SK-N-MC (cell line): ENCODE measurements around the gene DNER.

Source experiments
- DNase-seq: peaks from one replicate; pipeline ENCODE4 v3.0.0-alpha.2; 2011; ENCODE audit warnings: low read depth, low spot score
- H3K27ac ChIP-seq: fragments of 200-600 bp; sonication (generic); 2 replicates; pipeline ENCODE4 v1.5.1; 2016; ENCODE audit warnings: mixed run types
- H3K36me3 ChIP-seq: fragments of 200-600 bp; sonication (generic); 2 replicates; pipeline ENCODE4 v1.6.1; 2017; ENCODE audit warnings: antibody characterized with exemption, low read length, mixed read lengths; ENCODE audit not compliant: insufficient read depth
- H3K4me3 ChIP-seq: fragments of 200-600 bp; sonication (generic); 2 replicates; pipeline ENCODE4 v1.5.1; 2016
- H3K9ac ChIP-seq: fragments of 200-600 bp; sonication (generic); 2 replicates; pipeline ENCODE4 v1.8.0; 2017; ENCODE audit warnings: mixed run types, mixed read lengths; ENCODE audit not compliant: insufficient read length
- H3K9me3 ChIP-seq: fragments of 200-600 bp; sonication (generic); 2 replicates; pipeline ENCODE4 v1.6.1; 2017; ENCODE audit warnings: low read depth, mild to moderate bottlenecking, antibody characterized with exemption, low read length, moderate library complexity, mixed read lengths
- EZH2 ChIP-seq: fragments of 200-600 bp; sonication (generic); IDR thresholded peaks from one replicate; pipeline ENCODE4 v1.6.1; 2017; ENCODE audit warnings: antibody characterized with exemption
- FOXP2 ChIP-seq: optimal IDR thresholded peaks from 2 replicates; pipeline ENCODE3; 2011; ENCODE audit warnings: mild to moderate bottlenecking, moderate library complexity; ENCODE audit not compliant: insufficient read depth; ENCODE audit errors: extremely low read length, control extremely low read depth
- POLR2AphosphoS5 ChIP-seq: IDR thresholded peaks from 2 replicates; pipeline ENCODE4 v1.6.1; 2012; ENCODE audit warnings: mild to moderate bottlenecking, low read depth, low read length, borderline replicate concordance

The DNER gene

DNA sequence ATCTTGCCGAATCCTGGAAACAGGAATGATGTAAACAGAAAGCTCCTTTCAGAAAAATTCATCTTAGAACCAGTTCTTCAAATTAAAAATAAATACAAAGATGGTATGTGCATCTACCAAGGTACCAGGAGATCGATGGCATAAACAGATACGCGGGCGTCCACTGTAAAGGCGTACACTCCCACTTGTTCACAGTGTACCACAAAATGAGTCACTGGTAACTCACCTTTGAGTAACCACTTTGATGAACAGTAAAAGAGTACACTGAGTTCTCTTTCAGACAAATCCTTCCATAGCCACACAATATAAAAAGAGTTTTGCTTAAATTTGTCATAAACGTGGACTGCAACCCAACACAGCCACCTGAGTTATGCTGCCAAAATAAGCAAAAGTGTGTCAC lies 128.3 kb downstream of the DNER start:
- Histone ChIP-seq H3K4me3 (no peak overlapping the region), H3K27ac (no peak overlapping the region), H3K9ac (no peak overlapping the region), H3K36me3 (peaks cover 3% of the 10 kb centered on the region; the same call in 1 of the 2 replicates), H3K9me3 (no peaks in the 10 kb centered on the region)
- TF ChIP-seq POLR2AphosphoS5: no peak
- TF ChIP-seq FOXP2: no peak
- TF ChIP-seq EZH2: no peak
- DNase-seq: no peak

- no peak overlapping the region for H3K27ac ChIP-seq
- no peak overlapping the region for H3K4me3 ChIP-seq
- H3K9ac ChIP-seq: no peak overlapping the region
- TF ChIP-seq FOXP2 (no peak), POLR2AphosphoS5 (no peak), EZH2 (no peak)
- no peaks in the 10 kb centered on the region for H3K9me3 ChIP-seq
- no peaks in the 10 kb centered on the region for H3K36me3 ChIP-seq
- DNase-seq: no peak
Measured at GRCh38 chr2:229582151-229582550, 132.2 kb downstream of the DNER start.

GRCh38 chr2:229578052-229578846 lies 136.1 kb downstream of the DNER start:
- no peak for DNase-seq
- no peak for TF ChIP-seq POLR2AphosphoS5
- Histone ChIP-seq H3K36me3 (no peaks in the 10 kb centered on the region), H3K27ac (no peak overlapping the region), H3K9ac (no peak overlapping the region), H3K9me3 (no peaks in the 10 kb centered on the region), H3K4me3 (no peak overlapping the region)

DNA sequence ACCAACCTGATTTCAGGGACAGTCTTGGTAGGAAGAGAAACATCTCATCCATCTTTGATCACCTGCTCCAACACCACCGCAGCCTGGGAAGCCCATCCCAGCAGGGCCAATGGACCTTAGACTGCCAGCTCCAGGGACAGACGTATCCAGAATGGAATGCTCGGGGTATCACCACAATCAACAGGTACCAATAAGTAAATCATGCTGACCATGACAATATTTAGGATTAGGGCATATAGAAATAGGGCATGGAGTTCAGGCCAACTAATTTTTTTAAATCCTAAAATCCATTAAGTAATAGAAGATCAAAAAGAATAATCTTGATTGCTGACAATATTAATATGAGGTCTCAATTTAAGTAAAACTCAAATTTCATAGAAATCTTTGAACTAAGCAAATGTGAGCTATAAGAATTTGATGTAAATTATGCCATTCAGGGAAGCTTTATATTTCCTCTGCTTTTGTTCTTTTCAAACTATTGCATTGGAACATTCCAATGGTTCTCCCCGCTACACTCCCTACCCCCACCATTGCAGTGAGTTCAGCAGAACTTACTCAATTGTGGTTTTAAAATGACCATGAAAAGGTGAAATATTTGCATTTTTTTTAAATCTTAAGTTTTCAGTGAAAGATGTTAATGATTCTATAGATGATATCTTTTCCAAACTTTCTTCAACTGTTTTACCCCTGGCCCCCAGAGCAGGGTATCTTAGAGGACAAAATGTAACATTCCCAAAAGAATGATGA lies 138.6 kb downstream of the DNER start:
- no peaks in the 10 kb centered on the region for H3K36me3 ChIP-seq
- no peak for TF ChIP-seq FOXP2
- no peak for TF ChIP-seq EZH2
- no peak for TF ChIP-seq POLR2AphosphoS5
- H3K9me3 ChIP-seq: no peaks in the 10 kb centered on the region
- no peak overlapping the region for H3K4me3 ChIP-seq
- H3K27ac ChIP-seq: no peak overlapping the region
- H3K9ac ChIP-seq: no peak overlapping the region
- no peak for DNase-seq

- H3K36me3 ChIP-seq: no peaks in the 10 kb centered on the region
- H3K9me3 ChIP-seq: no peaks in the 10 kb centered on the region
- H3K27ac ChIP-seq: no peak overlapping the region
- DNase-seq: no peak
- no peak overlapping the region for H3K9ac ChIP-seq
- no peak overlapping the region for H3K4me3 ChIP-seq
- no peak for TF ChIP-seq POLR2AphosphoS5
- no peak for TF ChIP-seq EZH2
- TF ChIP-seq FOXP2: no peak
Measured at GRCh38 chr2:229572507-229573271, 141.7 kb downstream of the DNER start.

DNA sequence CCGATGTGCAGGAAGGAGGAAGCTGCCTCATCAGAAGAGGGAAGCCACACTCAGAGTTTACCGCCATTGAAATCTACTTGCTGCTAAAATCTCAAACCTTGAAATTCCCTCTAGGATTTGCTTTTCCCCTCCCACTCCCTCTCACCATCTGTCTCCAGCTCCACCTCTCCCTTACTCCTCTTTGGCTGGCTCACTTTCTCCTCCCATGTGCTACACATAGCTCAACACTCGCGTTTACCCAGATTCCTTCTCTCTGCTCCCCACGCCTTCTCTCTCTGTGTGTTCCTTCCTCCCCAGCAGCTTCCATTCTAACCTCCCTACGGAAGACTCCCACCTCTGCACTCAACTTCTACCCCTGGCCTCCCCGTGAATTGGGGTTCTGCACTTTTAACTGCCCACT lies 143.1 kb downstream of the DNER start:
- Histone ChIP-seq H3K27ac (no peak overlapping the region), H3K9me3 (no peaks in the 10 kb centered on the region), H3K4me3 (no peak overlapping the region), H3K9ac (no peak overlapping the region), H3K36me3 (no peaks in the 10 kb centered on the region)
- DNase-seq: no peak
- no peak for TF ChIP-seq FOXP2
- TF ChIP-seq POLR2AphosphoS5: no peak
- no peak for TF ChIP-seq EZH2

GRCh38 chr2:229566370-229566769 lies 148.0 kb downstream of the DNER start:
- no peak overlapping the region for H3K4me3 ChIP-seq
- no peaks in the 10 kb centered on the region for H3K9me3 ChIP-seq
- H3K9ac ChIP-seq: no peak overlapping the region
- no peak for DNase-seq
- H3K27ac ChIP-seq: no peak overlapping the region
- TF ChIP-seq POLR2AphosphoS5: no peak
- no peak for TF ChIP-seq FOXP2
- no peak for TF ChIP-seq EZH2
- H3K36me3 ChIP-seq: no peaks in the 10 kb centered on the region

DNA sequence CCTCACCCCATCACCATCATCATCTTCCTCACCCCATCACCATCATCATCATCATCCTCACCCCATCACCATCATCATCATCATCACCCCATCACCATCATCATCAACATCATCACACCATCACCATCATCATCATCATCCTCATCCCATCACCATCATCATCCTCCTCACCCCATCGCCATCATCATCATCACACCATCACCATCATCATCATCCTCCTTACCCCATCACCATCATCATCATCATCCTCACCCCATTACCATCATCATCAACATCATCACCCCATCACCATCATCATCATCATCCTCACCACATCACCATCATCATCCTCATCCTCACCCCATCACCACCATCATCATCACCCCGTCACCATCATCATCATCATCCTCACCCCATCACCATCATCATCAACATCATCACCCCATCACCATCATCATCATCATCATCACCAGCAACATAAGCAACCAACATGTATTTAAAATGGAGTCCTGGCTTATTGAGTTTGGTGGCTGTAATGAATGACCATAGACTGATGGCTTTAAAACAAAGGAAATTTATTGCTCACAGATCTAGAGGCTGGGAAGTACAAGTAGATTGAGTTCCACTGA lies 150.0 kb downstream of the DNER start:
- H3K4me3 ChIP-seq: no peak overlapping the region
- H3K9me3 ChIP-seq: no peaks in the 10 kb centered on the region
- H3K27ac ChIP-seq: no peak overlapping the region
- no peak for TF ChIP-seq POLR2AphosphoS5
- no peak for TF ChIP-seq EZH2
- TF ChIP-seq FOXP2: no peak
- no peaks in the 10 kb centered on the region for H3K36me3 ChIP-seq
- no peak for DNase-seq
- H3K9ac ChIP-seq: no peak overlapping the region
